ENCODE measurements around the gene CSTB. TPM values are rescaled to one million over a fixed set of nuclear protein-coding genes. Genes with fewer than 3 reads are reported as not detected.

CSTB gene
- total RNA-seq, 1 experiment from 2014 or later: 36.1 TPM

GRCh38 chr21:43734131-43734927 is 41.8 kb downstream of the CSTB start:
- Mint-ChIP-seq H3K27ac (peak overlapping the region; percentile 49; the same call in 1 of the 2 replicates), H3K9me3 (no peaks in the 10 kb centered on the region), H3K27me3 (ENCODE audit: low read depth) (no peaks in the 10 kb centered on the region), H3K4me3 (no peak overlapping the region), H3K36me3 (0 out of 2 replicates have a peak, but pooled peaks cover 2% of the 10 kb centered on the region), H3K4me1 (peaks cover 7% of the 10 kb centered on the region)
- POLR2A ChIA-PET: no interaction called here
- CTCF ChIA-PET: no interaction called here
- no peak for TF ChIP-seq FOXP4 (CRISPR knock-in tag; IDR thresholded peaks at IDR 0.05)
- TF ChIP-seq FOXJ3 (CRISPR knock-in tag; IDR thresholded peaks at IDR 0.05; ENCODE audit: borderline replicate concordance): no peak
- no peak for TF ChIP-seq ZNF532 (CRISPR knock-in tag; IDR thresholded peaks at IDR 0.05; ENCODE audit: borderline replicate concordance)
- TF ChIP-seq JUN (CRISPR knock-in tag; IDR thresholded peaks at IDR 0.05): no peak
- TF ChIP-seq ATF6 (CRISPR knock-in tag; IDR thresholded peaks at IDR 0.05): no peak
- no peak for TF ChIP-seq SOX15 (CRISPR knock-in tag; IDR thresholded peaks at IDR 0.05)
- TF ChIP-seq ZBTB21 (CRISPR knock-in tag; IDR thresholded peaks at IDR 0.05; ENCODE audit: borderline replicate concordance): no peak
- TF ChIP-seq MAX (CRISPR knock-in tag; IDR thresholded peaks at IDR 0.05): no peak
- no peak for TF ChIP-seq CREM (CRISPR knock-in tag; IDR thresholded peaks at IDR 0.05)
- no peak for TF ChIP-seq RELA (CRISPR knock-in tag; IDR thresholded peaks at IDR 0.05; ENCODE audit: borderline replicate concordance)
- no peak for TF ChIP-seq CREB1 (CRISPR knock-in tag; IDR thresholded peaks at IDR 0.05)
- TF ChIP-seq MYBL2 (CRISPR knock-in tag; IDR thresholded peaks at IDR 0.05): no peak
- TF ChIP-seq USF1 (CRISPR knock-in tag; IDR thresholded peaks at IDR 0.05): no peak
- TF ChIP-seq PRRX2 (CRISPR knock-in tag; IDR thresholded peaks at IDR 0.05): no peak
- no peak for TF ChIP-seq SP1 (CRISPR knock-in tag; conservative IDR thresholded peaks at IDR 0.05)
- no peak for TF ChIP-seq ZNF232 (CRISPR knock-in tag; IDR thresholded peaks at IDR 0.05)
- no peak for TF ChIP-seq ATF1 (CRISPR knock-in tag; IDR thresholded peaks at IDR 0.05)
- TF ChIP-seq ZNF396 (CRISPR knock-in tag; IDR thresholded peaks at IDR 0.05; ENCODE audit: borderline replicate concordance): no peak
- TF ChIP-seq USF2 (CRISPR knock-in tag; IDR thresholded peaks at IDR 0.05): no peak
- no peak for TF ChIP-seq NFE2L1 (CRISPR knock-in tag; IDR thresholded peaks at IDR 0.05)
- ATAC-seq (no peak), DNase-seq (ENCODE audit: low spot score) (no peak)

Data from WTC11 (cell line).